Smooth muscle cell (in vitro differentiated cells): ENCODE results near the gene STIM2. TPM values are rescaled to one million over a fixed set of nuclear protein-coding genes. Genes with fewer than 3 reads are reported as not detected.

Experiments
- DNase-seq: peaks from one replicate; lab custom pipeline; 2025; ENCODE audit not compliant: unreplicated experiment; lab: John Stamatoyannopoulos, UW
- H2AFZ ChIP-seq: fragments of 200-600 bp; sonication (generic); 2 replicates; pipeline ENCODE4 v1.6.0; 2016; ENCODE audit warnings: antibody characterized with exemption, low read depth, mild to moderate bottlenecking
- H3F3A ChIP-seq: fragments of 200-600 bp; sonication (generic); 2 replicates; pipeline ENCODE4 v1.6.0; 2017; ENCODE audit warnings: antibody characterized with exemption, low read depth
- H3K27ac ChIP-seq: fragments of 200-600 bp; sonication (generic); 2 replicates; pipeline ENCODE4 v1.5.1; 2016; ENCODE audit warnings: low read depth, mild to moderate bottlenecking
- H3K27me3 ChIP-seq: fragments of 200-600 bp; sonication (generic); 2 replicates; pipeline ENCODE4 v1.6.1; 2016; ENCODE audit warnings: low read depth, mild to moderate bottlenecking
- H3K36me3 ChIP-seq: fragments of 200-600 bp; sonication (generic); 2 replicates; pipeline ENCODE4 v1.5.1; 2016; ENCODE audit warnings: low read depth
- H3K4me1 ChIP-seq: fragments of 200-600 bp; sonication (generic); 2 replicates; pipeline ENCODE4 v1.5.1; 2016; ENCODE audit warnings: low read depth
- H3K4me2 ChIP-seq: fragments of 200-600 bp; sonication (generic); 2 replicates; pipeline ENCODE4 v1.6.0; 2016; ENCODE audit warnings: mild to moderate bottlenecking
- H3K4me3 ChIP-seq: fragments of 200-600 bp; sonication (generic); 2 replicates; pipeline ENCODE4 v1.5.1; 2016; ENCODE audit warnings: mild to moderate bottlenecking
- H3K79me2 ChIP-seq: fragments of 200-600 bp; sonication (generic); 2 replicates; pipeline ENCODE4 v1.6.0; 2016; ENCODE audit warnings: low read depth, mild to moderate bottlenecking
- H3K9ac ChIP-seq: fragments of 200-600 bp; sonication (generic); 2 replicates; pipeline ENCODE4 v1.6.0; 2016; ENCODE audit warnings: low read depth
- H3K9me3 ChIP-seq: fragments of 200-600 bp; sonication (generic); replicated peaks from 2 replicates; pipeline ENCODE4 v1.5.1; 2016; ENCODE audit warnings: low read depth
- H4K20me1 ChIP-seq: fragments of 200-600 bp; sonication (generic); 2 replicates; pipeline ENCODE4 v1.6.0; 2016; ENCODE audit warnings: low read depth
- CTCF ChIP-seq: fragments of 200-600 bp; sonication (generic); IDR thresholded peaks from 2 replicates; pipeline ENCODE4 v1.5.1; 2017; ENCODE audit warnings: borderline replicate concordance, mild to moderate bottlenecking, antibody characterized with exemption; ENCODE audit not compliant: insufficient read depth, poor library complexity, severe bottlenecking
- WGBS: methylation state at CpG from one replicate; pipeline ENCODE4 v1.1.7; 2016; ENCODE audit warnings: low lambda C conversion rate; 5-methylcytosine and 5-hydroxymethylcytosine counted together
- polyA plus RNA-seq: library from polyadenylated mRNA; unstranded; fragments of >200 nt; fragmentation: Nextera tagmentation; extraction: Ambion mirVana; gene quantifications from 2 replicates; pipeline ENCODE4 v1.2.1, GENCODE V29; 2016
- total RNA-seq: library from RNA; depleted of rRNA; stranded (reverse); fragments of >200 nt; gene quantifications from 2 replicates; pipeline ENCODE4 v1.2.3, GENCODE V29; 2014

STIM2 gene
- total and polyA plus RNA-seq, 2 experiments from 2014 or later = 31.0 to 69.0 TPM

DNA sequence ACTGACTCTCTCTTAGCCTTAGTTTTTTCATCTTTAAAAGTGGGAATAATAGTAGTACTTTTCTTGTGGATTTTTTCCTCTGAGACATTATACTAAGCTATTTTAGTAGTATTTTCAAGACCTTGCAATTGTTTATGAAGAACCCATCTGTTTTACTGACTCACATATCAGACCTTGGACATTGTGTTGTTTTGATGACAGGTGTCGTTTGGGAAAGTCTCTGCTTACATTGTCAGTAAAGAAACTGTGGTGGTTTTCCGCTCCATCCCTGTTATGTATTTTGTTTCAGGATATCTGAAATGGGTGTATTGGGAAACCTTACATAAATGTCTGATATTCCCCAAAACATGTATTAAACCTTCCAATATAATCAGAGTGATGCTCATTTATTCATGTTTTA is 92.2 kb downstream of the STIM2 start:
- WGBS = 93% methylated on average over 2 of the region's 2 CpGs
- no peak for TF ChIP-seq CTCF

DNA sequence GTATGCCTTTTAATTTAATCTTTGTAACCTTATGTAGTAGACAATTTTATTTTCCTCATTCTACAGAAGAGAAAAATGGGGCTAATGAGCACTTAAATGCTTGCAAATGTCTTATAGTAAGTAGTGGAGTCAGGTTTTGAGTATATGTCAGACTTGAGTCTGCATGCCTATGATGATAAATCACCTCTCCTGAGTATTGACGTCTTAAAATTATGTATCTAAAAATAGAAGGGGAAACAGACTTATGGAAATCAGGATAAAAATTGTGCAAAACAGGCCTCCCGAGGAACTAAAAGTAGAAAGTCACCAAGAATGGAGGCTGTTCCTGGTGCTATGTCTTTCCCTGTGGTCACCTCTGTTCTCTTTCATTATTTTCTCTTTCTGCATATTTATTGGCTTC is 92.7 kb downstream of the STIM2 start:
- TF ChIP-seq CTCF = no peak
- Histone ChIP-seq H3K27me3 (no peaks in the 10 kb centered on the region), H3K79me2 (peaks cover 96% of the 10 kb centered on the region), H3K4me2 (no peak overlapping the region), H3F3A (peaks cover 2% of the 10 kb centered on the region), H3K4me3 (no peak overlapping the region), H2AFZ (no peak overlapping the region), H3K4me1 (no peaks in the 10 kb centered on the region), H3K9ac (no peak overlapping the region), H3K27ac (no peak overlapping the region), H3K9me3 (no peaks in the 10 kb centered on the region), H4K20me1 (peaks cover 56% of the 10 kb centered on the region), H3K36me3 (no peaks in the 10 kb centered on the region)
- 64% methylated on average over 2 of the region's 2 CpGs for WGBS
- no peak for DNase-seq

More for the DNA sequence above, 92.2 kb downstream of the STIM2 start:
- no peaks in the 10 kb centered on the region for H3F3A ChIP-seq
- no peaks in the 10 kb centered on the region for H3K9me3 ChIP-seq
- H2AFZ ChIP-seq = no peak overlapping the region
- H3K4me3 ChIP-seq = no peak overlapping the region
- no peak overlapping the region for H3K27ac ChIP-seq
- H4K20me1 ChIP-seq = peaks cover 60% of the 10 kb centered on the region
- peaks cover 100% of the 10 kb centered on the region for H3K79me2 ChIP-seq
- H3K9ac ChIP-seq = no peak overlapping the region
- no peak for DNase-seq
- H3K4me1 ChIP-seq = no peaks in the 10 kb centered on the region
- H3K4me2 ChIP-seq = no peak overlapping the region
- no peaks in the 10 kb centered on the region for H3K36me3 ChIP-seq
- H3K27me3 ChIP-seq = no peaks in the 10 kb centered on the region

GRCh38 chr4:26953770-26954423 is 93.3 kb downstream of the STIM2 start:
- 91% methylated on average over 3 of the region's 3 CpGs for WGBS
- H3K27ac ChIP-seq = no peak overlapping the region
- no peak overlapping the region for H2AFZ ChIP-seq
- no peak for TF ChIP-seq CTCF
- peaks cover 91% of the 10 kb centered on the region for H3K79me2 ChIP-seq
- no peaks in the 10 kb centered on the region for H3K27me3 ChIP-seq
- H3K36me3 ChIP-seq = no peaks in the 10 kb centered on the region
- H3K4me3 ChIP-seq = no peak overlapping the region
- DNase-seq = no peak
- no peaks in the 10 kb centered on the region for H3K9me3 ChIP-seq
- H4K20me1 ChIP-seq = peaks cover 55% of the 10 kb centered on the region
- no peak overlapping the region for H3K4me2 ChIP-seq
- peaks cover 6% of the 10 kb centered on the region for H3F3A ChIP-seq
- no peaks in the 10 kb centered on the region for H3K4me1 ChIP-seq
- no peak overlapping the region for H3K9ac ChIP-seq

GRCh38 chr4:26955241-26955640 is 94.6 kb downstream of the STIM2 start:
- peaks cover 17% of the 10 kb centered on the region for H3F3A ChIP-seq
- no peak for TF ChIP-seq CTCF
- H3K79me2 ChIP-seq = peaks cover 77% of the 10 kb centered on the region
- H3K36me3 ChIP-seq = no peaks in the 10 kb centered on the region
- H3K27me3 ChIP-seq = no peaks in the 10 kb centered on the region
- no peaks in the 10 kb centered on the region for H3K9me3 ChIP-seq
- H3K27ac ChIP-seq = no peak overlapping the region
- H3K9ac ChIP-seq = no peak overlapping the region
- H3K4me1 ChIP-seq = peaks cover 9% of the 10 kb centered on the region
- DNase-seq = no peak
- no peak overlapping the region for H2AFZ ChIP-seq
- H4K20me1 ChIP-seq = peaks cover 67% of the 10 kb centered on the region
- 45% methylated on average over 2 of the region's 2 CpGs for WGBS
- H3K4me3 ChIP-seq = no peak overlapping the region
- no peak overlapping the region for H3K4me2 ChIP-seq
